OCI-LY3 (cell line): ENCODE data around the gene ROBO1.
"Not testable (repeated sequence)": the region's sequence is repeated elsewhere in the genome, so short reads cannot be mapped to it uniquely, and the experiment has no call there.

Experiments used
- H2AFZ ChIP-seq: fragments of 200-600, 300-600 bp; shearing (Covaris generic); 2 replicates; pipeline ENCODE4 v1.6.0; 2014; ENCODE audit warnings: antibody characterized with exemption, low read depth, low read length
- H3K27ac ChIP-seq: fragments of 200-600, 300-600 bp; sonication (generic); 2 replicates; pipeline ENCODE4 v1.5.1; 2014; ENCODE audit warnings: mild to moderate bottlenecking, low read length, moderate library complexity, mixed read lengths
- H3K27me3 ChIP-seq: fragments of 200-600, 300-600 bp; sonication (generic); 2 replicates; pipeline ENCODE4 v1.6.1; 2014; ENCODE audit warnings: low read depth, low read length, mixed read lengths
- H3K36me3 ChIP-seq: fragments of 200-600, 300-600 bp; sonication (generic); replicated peaks from 2 replicates; pipeline ENCODE3; 2014; ENCODE audit warnings: low read depth, low read length, mixed read lengths
- H3K4me1 ChIP-seq: fragments of 300-600, 200-600 bp; sonication (generic); 2 replicates; pipeline ENCODE4 v1.6.1; 2014; ENCODE audit warnings: low read length, mixed read lengths
- H3K4me2 ChIP-seq: fragments of 200-600, 300-600 bp; sonication (generic); 2 replicates; pipeline ENCODE4 v1.6.1; 2014; ENCODE audit warnings: low read length, mixed read lengths
- H3K4me3 ChIP-seq: fragments of 300-600, 200-600 bp; sonication (generic); 2 replicates; pipeline ENCODE4 v1.5.1; 2014; ENCODE audit warnings: antibody characterized with exemption, mild to moderate bottlenecking, low read length, moderate library complexity
- H3K79me2 ChIP-seq: fragments of 300-600, 200-600 bp; shearing (Covaris generic); 2 replicates; pipeline ENCODE4 v1.6.1; 2014; ENCODE audit warnings: mild to moderate bottlenecking, low read length, mixed read lengths
- H3K9ac ChIP-seq: fragments of 300-600, 200-600 bp; shearing (Covaris generic); 2 replicates; pipeline ENCODE4 v1.6.0; 2014; ENCODE audit warnings: mild to moderate bottlenecking, low read length, moderate library complexity
- H3K9me3 ChIP-seq: fragments of 200-600, 300-600 bp; shearing (Covaris generic); 2 replicates; pipeline ENCODE4 v1.6.1; 2014; ENCODE audit warnings: low read length, mixed read lengths; ENCODE audit not compliant: insufficient read depth
- H4K20me1 ChIP-seq: fragments of 200-600, 300-600 bp; sonication (generic); 2 replicates; pipeline ENCODE4 v1.6.1; 2016; ENCODE audit warnings: low read length, mixed read lengths; ENCODE audit not compliant: insufficient read depth
- EZH2phosphoT487 ChIP-seq: fragments of 200-600 bp; shearing (Covaris generic); IDR thresholded peaks from 2 replicates; pipeline ENCODE4 v1.6.1; 2018; ENCODE audit warnings: antibody characterized with exemption, mixed run types, low read depth
- TF ChIP-seq, protein P1 (sequence below): fragments of 200-600, 300-600 bp; sonication (generic); IDR thresholded peaks from 2 replicates; pipeline ENCODE4 v1.5.1; 2014; ENCODE audit warnings: antibody characterized with exemption, low read length, low read depth

The ROBO1 gene

DNA sequence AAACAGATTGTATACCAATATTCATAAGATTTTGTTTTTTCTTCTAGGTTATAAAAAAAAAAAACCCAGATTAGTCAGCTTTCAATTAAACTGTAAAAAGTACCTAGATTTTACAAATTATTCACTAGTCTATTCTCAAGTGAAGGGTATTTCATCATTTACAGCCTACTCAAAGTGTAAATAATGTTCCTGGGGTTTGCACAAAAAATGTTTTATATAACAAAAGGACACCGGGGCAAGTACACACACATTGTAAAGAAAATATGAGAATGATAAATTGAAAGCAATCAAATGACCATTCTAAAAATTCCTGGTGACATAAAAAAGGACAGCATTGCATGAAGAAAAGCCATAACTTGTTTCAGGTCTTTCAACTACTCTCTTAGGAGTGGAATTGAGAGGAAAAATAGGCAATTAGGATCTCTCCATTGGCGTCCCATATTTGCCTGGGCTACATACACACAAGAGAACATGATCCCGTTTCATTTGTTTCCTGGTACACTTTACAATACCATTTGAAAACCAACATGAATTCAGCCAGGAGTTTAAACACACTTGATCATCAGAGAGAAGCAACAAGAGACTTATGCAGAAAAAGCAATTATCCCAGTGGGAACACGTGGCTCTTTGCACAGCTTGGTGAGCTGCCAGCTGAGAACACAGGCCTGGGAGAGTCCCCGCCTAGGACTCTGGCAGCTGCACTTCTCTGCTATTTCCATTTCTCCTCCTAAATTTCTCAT is 1039.2 kb downstream of the ROBO1 start:
- Histone ChIP-seq H3K4me3 (no peak overlapping the region), H4K20me1 (no peaks in the 10 kb centered on the region)

DNA sequence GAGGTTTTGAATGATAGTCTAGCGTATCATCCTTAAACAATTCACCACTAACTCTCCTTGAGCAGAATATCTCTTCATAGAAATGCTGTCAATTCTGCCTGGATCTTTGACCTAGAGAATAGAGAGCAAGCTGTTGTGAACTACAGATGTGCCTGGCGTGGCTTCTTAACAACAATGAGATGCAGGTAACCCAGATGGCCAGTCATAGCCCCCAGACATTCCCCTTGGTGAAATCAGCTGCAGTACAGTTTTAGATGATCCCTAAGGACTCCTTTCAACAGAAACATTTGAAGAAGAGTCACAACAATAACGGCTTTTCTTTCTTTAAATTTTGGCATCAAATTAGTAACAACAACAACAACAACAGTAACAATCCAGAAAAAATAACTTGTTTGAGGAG is 1041.3 kb downstream of the ROBO1 start:
- Histone ChIP-seq H3K4me3 (no peak overlapping the region), H3K36me3 (no peaks in the 10 kb centered on the region), H4K20me1 (no peaks in the 10 kb centered on the region), H2AFZ (no peak overlapping the region), H3K9ac (no peak overlapping the region), H3K27me3 (no peaks in the 10 kb centered on the region), H3K4me1 (peaks cover 4% of the 10 kb centered on the region; the same call in 1 of the 2 replicates), H3K27ac (no peak overlapping the region), H3K9me3 (no peaks in the 10 kb centered on the region), H3K79me2 (no peaks in the 10 kb centered on the region), H3K4me2 (no peak overlapping the region)
- TF ChIP-seq EZH2phosphoT487: no peak
- TF ChIP-seq, protein P1, sequence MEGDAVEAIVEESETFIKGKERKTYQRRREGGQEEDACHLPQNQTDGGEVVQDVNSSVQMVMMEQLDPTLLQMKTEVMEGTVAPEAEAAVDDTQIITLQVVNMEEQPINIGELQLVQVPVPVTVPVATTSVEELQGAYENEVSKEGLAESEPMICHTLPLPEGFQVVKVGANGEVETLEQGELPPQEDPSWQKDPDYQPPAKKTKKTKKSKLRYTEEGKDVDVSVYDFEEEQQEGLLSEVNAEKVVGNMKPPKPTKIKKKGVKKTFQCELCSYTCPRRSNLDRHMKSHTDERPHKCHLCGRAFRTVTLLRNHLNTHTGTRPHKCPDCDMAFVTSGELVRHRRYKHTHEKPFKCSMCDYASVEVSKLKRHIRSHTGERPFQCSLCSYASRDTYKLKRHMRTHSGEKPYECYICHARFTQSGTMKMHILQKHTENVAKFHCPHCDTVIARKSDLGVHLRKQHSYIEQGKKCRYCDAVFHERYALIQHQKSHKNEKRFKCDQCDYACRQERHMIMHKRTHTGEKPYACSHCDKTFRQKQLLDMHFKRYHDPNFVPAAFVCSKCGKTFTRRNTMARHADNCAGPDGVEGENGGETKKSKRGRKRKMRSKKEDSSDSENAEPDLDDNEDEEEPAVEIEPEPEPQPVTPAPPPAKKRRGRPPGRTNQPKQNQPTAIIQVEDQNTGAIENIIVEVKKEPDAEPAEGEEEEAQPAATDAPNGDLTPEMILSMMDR: no peak

More for the DNA sequence above, 1039.2 kb downstream of the ROBO1 start:
- Histone ChIP-seq H3K9ac (no peak overlapping the region), H3K27me3 (no peaks in the 10 kb centered on the region), H3K4me1 (peaks cover 4% of the 10 kb centered on the region; the same call in 1 of the 2 replicates), H2AFZ (peak overlapping the region; percentile 48), H3K4me2 (0 out of 2 replicates have a peak overlapping the region, but pooled peaks have one; percentile 3), H3K36me3 (no peaks in the 10 kb centered on the region), H3K27ac (no peak overlapping the region), H3K79me2 (no peaks in the 10 kb centered on the region), H3K9me3 (no peaks in the 10 kb centered on the region)
- TF ChIP-seq, protein P1: no peak
- no peak for TF ChIP-seq EZH2phosphoT487

DNA sequence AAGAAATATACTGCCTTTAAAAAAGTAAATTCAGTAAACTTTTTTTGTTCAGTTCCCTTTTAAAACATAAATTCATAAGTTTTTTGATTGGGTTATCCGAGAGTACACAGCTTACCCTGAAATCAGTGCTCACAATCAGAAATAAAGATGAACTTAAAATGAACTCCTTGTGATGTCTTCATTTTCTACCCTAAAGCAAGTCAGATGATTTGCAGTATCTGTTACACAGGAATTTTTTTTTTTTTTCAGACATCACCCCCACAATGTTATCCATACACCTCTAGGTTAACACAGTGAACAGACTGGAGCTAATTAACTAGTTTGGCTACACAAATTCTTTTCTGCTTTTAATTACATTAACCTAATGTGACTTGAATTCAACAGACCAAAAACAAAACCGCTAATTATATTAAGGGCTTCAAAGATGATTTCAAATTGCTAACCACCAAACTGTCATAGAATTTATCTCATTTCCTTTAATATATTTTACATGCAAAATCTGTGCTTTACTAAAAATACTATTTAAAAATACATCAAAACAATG is 1042.0 kb downstream of the ROBO1 start:
- no peaks in the 10 kb centered on the region for H3K9me3 ChIP-seq
- H3K27ac ChIP-seq: no peak overlapping the region
- H2AFZ ChIP-seq: no peak overlapping the region
- TF ChIP-seq, protein P1: no peak
- TF ChIP-seq EZH2phosphoT487: no peak
- H3K9ac ChIP-seq: no peak overlapping the region
- H3K79me2 ChIP-seq: no peaks in the 10 kb centered on the region
- H4K20me1 ChIP-seq: no peaks in the 10 kb centered on the region
- H3K4me3 ChIP-seq: no peak overlapping the region
- peaks cover 4% of the 10 kb centered on the region; the same call in 1 of the 2 replicates for H3K4me1 ChIP-seq
- H3K36me3 ChIP-seq: no peaks in the 10 kb centered on the region
- H3K27me3 ChIP-seq: no peaks in the 10 kb centered on the region
- no peak overlapping the region for H3K4me2 ChIP-seq

DNA sequence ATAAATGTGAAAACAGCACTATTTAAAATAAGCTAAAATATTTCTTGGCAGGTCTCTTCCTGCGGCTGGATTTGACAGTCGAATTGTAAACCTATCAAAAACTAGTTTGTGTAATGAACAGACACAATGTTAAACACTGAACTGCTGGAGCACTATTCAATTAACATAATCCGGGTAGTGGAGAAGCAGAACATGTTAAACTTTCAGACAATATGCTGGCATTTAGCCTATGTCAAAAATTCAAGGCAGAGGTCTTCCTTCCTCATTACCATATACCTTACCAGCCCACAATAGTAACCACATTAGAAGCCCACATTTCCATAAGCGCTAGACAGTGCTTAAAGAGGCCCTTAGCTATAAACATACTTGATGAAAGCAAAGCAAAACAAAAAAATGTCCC is 1042.9 kb downstream of the ROBO1 start:
- Histone ChIP-seq H3K79me2 (no peaks in the 10 kb centered on the region), H2AFZ (no peak overlapping the region), H3K4me3 (no peak overlapping the region), H3K36me3 (no peaks in the 10 kb centered on the region), H3K4me1 (peaks cover 4% of the 10 kb centered on the region; the same call in 1 of the 2 replicates), H3K27me3 (no peaks in the 10 kb centered on the region), H3K9me3 (no peaks in the 10 kb centered on the region), H3K9ac (no peak overlapping the region), H4K20me1 (no peaks in the 10 kb centered on the region), H3K27ac (no peak overlapping the region), H3K4me2 (no peak overlapping the region)
- TF ChIP-seq, protein P1: no peak
- TF ChIP-seq EZH2phosphoT487: no peak

DNA sequence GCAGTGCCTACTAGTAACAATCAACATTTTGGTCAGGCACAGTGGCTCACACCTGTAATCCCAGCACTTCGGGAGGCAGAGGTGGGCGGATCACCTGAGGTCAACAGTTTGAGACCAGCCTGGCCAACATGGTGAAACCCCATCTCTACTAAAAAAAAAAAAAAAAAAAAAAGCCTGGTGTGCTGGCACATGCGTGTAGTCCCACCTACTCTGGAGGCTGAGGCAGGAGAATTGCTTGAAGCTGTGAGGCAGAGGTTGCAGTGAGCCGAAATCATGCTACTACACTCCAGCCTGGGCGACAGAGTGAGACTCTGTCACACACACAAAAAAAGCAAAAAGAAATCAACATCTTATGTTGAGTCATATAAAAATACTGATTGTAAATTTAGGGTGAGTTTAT is 1043.4 kb downstream of the ROBO1 start:
- H3K4me3 ChIP-seq, H3K9ac ChIP-seq, H4K20me1 ChIP-seq, H3K9me3 ChIP-seq, H3K4me2 ChIP-seq, H3K36me3 ChIP-seq, H2AFZ ChIP-seq, H3K27ac ChIP-seq, H3K79me2 ChIP-seq, H3K27me3 ChIP-seq, H3K4me1 ChIP-seq: not testable (repeated sequence)
